ENCODE measurements around the gene SHH. TPM values are rescaled to one million over a fixed set of nuclear protein-coding genes. Genes with fewer than 3 reads are reported as not detected.

SHH gene
- total and polyA plus RNA-seq, 12 donors = not detected

- H3K4me1 ChIP-seq = peaks cover 5 to 66% (median 35%) of the 10 kb centered on the region in 9 donors
- peak overlapping the region in 9 of 10 donors; percentile 29 to 90 (median 68) for H3K27ac ChIP-seq
- no peaks in the 10 kb centered on the region for H3K9me3 ChIP-seq
- H3K36me3 ChIP-seq = peaks cover 0 to 66% (median 39%) of the 10 kb centered on the region in 9 donors
- 61 to 73% methylated on average over 7 of the region's 7 CpGs for WGBS, 2 donors
- H3K4me3 ChIP-seq = peak overlapping the region in 1 of 10 donors; percentile 11
- TF ChIP-seq, protein P1, sequence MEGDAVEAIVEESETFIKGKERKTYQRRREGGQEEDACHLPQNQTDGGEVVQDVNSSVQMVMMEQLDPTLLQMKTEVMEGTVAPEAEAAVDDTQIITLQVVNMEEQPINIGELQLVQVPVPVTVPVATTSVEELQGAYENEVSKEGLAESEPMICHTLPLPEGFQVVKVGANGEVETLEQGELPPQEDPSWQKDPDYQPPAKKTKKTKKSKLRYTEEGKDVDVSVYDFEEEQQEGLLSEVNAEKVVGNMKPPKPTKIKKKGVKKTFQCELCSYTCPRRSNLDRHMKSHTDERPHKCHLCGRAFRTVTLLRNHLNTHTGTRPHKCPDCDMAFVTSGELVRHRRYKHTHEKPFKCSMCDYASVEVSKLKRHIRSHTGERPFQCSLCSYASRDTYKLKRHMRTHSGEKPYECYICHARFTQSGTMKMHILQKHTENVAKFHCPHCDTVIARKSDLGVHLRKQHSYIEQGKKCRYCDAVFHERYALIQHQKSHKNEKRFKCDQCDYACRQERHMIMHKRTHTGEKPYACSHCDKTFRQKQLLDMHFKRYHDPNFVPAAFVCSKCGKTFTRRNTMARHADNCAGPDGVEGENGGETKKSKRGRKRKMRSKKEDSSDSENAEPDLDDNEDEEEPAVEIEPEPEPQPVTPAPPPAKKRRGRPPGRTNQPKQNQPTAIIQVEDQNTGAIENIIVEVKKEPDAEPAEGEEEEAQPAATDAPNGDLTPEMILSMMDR (IDR thresholded peaks at IDR 0.05) = no peak
- peak; percentile 17 to 67 (median 46) for ATAC-seq
- H3K27me3 ChIP-seq = no peaks in the 10 kb centered on the region
- DNase-seq = peak in 1 of 2 donors; percentile 23
- intact Hi-C loops (cut with DNase I) = loop anchor here in 3 of 10 donors (10.0 kb wide), 2 partner anchors 170 to 840 kb away; no protein-coding TSS in a partner anchor
These were observed 47.8 kb downstream of the SHH start for GRCh38 chr7:155764438-155764793.

GRCh38 chr7:155763691-155764437 is 48.4 kb downstream of the SHH start:
- peaks cover 0 to 62% (median 36%) of the 10 kb centered on the region in 9 donors for H3K36me3 ChIP-seq
- no peaks in the 10 kb centered on the region for H3K27me3 ChIP-seq
- peak overlapping the region in 9 of 10 donors; percentile 29 to 90 (median 68) for H3K27ac ChIP-seq
- TF ChIP-seq, protein P1 (IDR thresholded peaks at IDR 0.05) = no peak
- WGBS, 2 donors = 45 to 49% methylated on average over 27 of the region's 27 CpGs
- DNase-seq = peak in 1 of 2 donors; percentile 19
- peak in 7 of 8 donors; percentile 53 to 76 (median 60) for ATAC-seq
- H3K4me3 ChIP-seq = peak overlapping the region in 2 of 10 donors; percentile 11 to 18
- H3K4me1 ChIP-seq = peaks cover 5 to 60% (median 35%) of the 10 kb centered on the region in 9 donors
- no peaks in the 10 kb centered on the region for H3K9me3 ChIP-seq
- intact Hi-C loops (cut with DNase I) = loop anchor here in 4 of 10 donors (2.0 to 10.0 kb wide), 3 partner anchors 165 to 839 kb away; no protein-coding TSS in a partner anchor

- Histone ChIP-seq H3K4me3 (no peak overlapping the region), H3K27me3 (no peaks in the 10 kb centered on the region), H3K9me3 (no peaks in the 10 kb centered on the region), H3K27ac (peak overlapping the region in 6 of 10 donors; percentile 58 to 90 (median 76)), H3K36me3 (peaks cover 0 to 64% (median 35%) of the 10 kb centered on the region in 9 donors), H3K4me1 (peaks cover 5 to 55% (median 35%) of the 10 kb centered on the region in 9 donors)
- ATAC-seq (no peak), DNase-seq (no peak)
- intact Hi-C loops (cut with DNase I) = loop anchor here in 4 of 10 donors (2.0 to 10.0 kb wide), 3 partner anchors 164 to 838 kb away; no protein-coding TSS in a partner anchor
- WGBS, 2 donors = 92 to 98% methylated on average over 10 of the region's 10 CpGs
- TF ChIP-seq, protein P1 (IDR thresholded peaks at IDR 0.05) = no peak
These were observed 49.1 kb downstream of the SHH start for GRCh38 chr7:155763122-155763521.

DNA sequence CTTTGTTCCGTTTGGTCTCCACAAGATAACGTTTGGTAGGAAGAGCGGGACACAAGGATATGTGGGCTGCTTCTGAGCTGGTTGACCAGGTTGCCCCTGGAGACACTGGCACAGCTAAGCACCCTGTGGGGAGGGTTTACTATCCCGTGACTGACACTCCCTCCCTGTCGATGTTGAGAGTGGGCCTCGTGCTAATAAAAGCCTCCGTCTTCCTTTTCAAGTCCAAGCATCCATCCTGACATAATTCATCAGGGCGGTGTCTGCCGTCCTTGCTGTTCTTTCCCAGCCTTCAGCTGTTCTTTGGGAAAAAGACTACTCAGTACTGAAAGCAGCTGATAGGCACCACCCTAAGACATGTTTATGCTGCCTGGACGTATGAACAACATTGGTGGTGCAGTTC is 49.6 kb downstream of the SHH start:
- ATAC-seq = peak in 4 of 8 donors; percentile 24 to 74 (median 60)
- H3K27me3 ChIP-seq = no peaks in the 10 kb centered on the region
- no peak overlapping the region for H3K4me3 ChIP-seq
- TF ChIP-seq, protein P1 (IDR thresholded peaks at IDR 0.05) = no peak
- peak overlapping the region in 2 of 10 donors; percentile 5 to 90 for H3K27ac ChIP-seq
- peaks cover 5 to 55% (median 35%) of the 10 kb centered on the region in 9 donors for H3K4me1 ChIP-seq
- WGBS, 2 donors = 44 to 57% methylated on average over 10 of the region's 10 CpGs
- intact Hi-C loops (cut with DNase I) = loop anchor here in 4 of 10 donors (2.0 to 10.0 kb wide), 3 partner anchors 164 to 838 kb away; no protein-coding TSS in a partner anchor
- DNase-seq = no peak
- no peaks in the 10 kb centered on the region for H3K9me3 ChIP-seq
- peaks cover 0 to 60% (median 30%) of the 10 kb centered on the region in 9 donors for H3K36me3 ChIP-seq
